HEK293 (cell line): Measurements from ENCODE around the gene DDX24.

Experiments
- CTCF ChIA-PET: fragments of 350-600 bp; formaldehyde crosslinking; extraction: SDS; loops from one replicate; lab custom pipeline; 2021; ENCODE audit warnings: antibody characterized with exemption; lab: Yijun Ruan, JAX
- POLR2A ChIA-PET: fragments of 300-600 bp; formaldehyde crosslinking; extraction: SDS; loops from one replicate; lab custom pipeline; 2020; ENCODE audit warnings: antibody characterized with exemption, inconsistent platforms; lab: Yijun Ruan, JAX
- H3K27ac ChIP-seq: fragments of 200-500 bp; sonication (Bioruptor generic); 2 replicates; pipeline ENCODE4 v1.5.1; 2014; ENCODE audit warnings: low read depth, low read length, control low read depth, inconsistent platforms; ENCODE audit errors: extremely low read depth
- H3K36me3 ChIP-seq, 2 experiments: fragments of 200-500 bp in 1 of 2; sonication (Bioruptor generic) in 1 of 2; 1 replicate in 1 of 2; 2 replicates in 1 of 2; pipeline ENCODE4 v1.5.1; 2014 to 2017; ENCODE audit warnings: inconsistent platforms in 2 of 2, low read length in 2 of 2; ENCODE audit not compliant: control insufficient read depth in 2 of 2, insufficient read depth in 1 of 2
- H3K4me1 ChIP-seq: fragments of 200-500 bp; sonication (Bioruptor generic); 2 replicates; pipeline ENCODE4 v1.5.1; 2014; ENCODE audit warnings: mild to moderate bottlenecking, low read length, inconsistent platforms; ENCODE audit not compliant: control insufficient read depth, insufficient read depth
- H3K4me3 ChIP-seq: 2 replicates; pipeline ENCODE4 v1.5.1; 2011; ENCODE audit warnings: low read depth, mild to moderate bottlenecking, control low read depth, low read length, moderate library complexity
- H3K9me3 ChIP-seq: fragments of 200-500 bp; sonication (Bioruptor generic); 2 replicates; pipeline ENCODE4 v1.5.1; 2014; ENCODE audit warnings: low read depth, low read length, inconsistent platforms; ENCODE audit not compliant: control insufficient read depth, insufficient read depth
- EGR2 ChIP-seq: fragments of 450-650 bp; formaldehyde crosslinking; IDR thresholded peaks from 2 replicates; pipeline ENCODE4 v1.5.1; 2016; ENCODE audit warnings: low read depth, missing biosample characterization, missing genetic modification characterization
- GLI4 ChIP-seq: fragments of 450-650 bp; formaldehyde crosslinking; IDR thresholded peaks from 2 replicates; pipeline ENCODE4 v1.5.1; 2016; ENCODE audit warnings: missing biosample characterization, missing genetic modification characterization
- GLIS2 ChIP-seq: fragments of 450-650 bp; formaldehyde crosslinking; IDR thresholded peaks from 2 replicates; pipeline ENCODE4 v1.5.1; 2016; ENCODE audit warnings: missing biosample characterization, missing genetic modification characterization
- KLF16 ChIP-seq: fragments of 450-650 bp; formaldehyde crosslinking; IDR thresholded peaks from 2 replicates; pipeline ENCODE4 v1.5.1; 2017; ENCODE audit warnings: missing biosample characterization, missing genetic modification characterization
- KLF8 ChIP-seq: fragments of 450-650 bp; formaldehyde crosslinking; IDR thresholded peaks from 2 replicates; pipeline ENCODE4 v1.5.1; 2016; ENCODE audit warnings: missing biosample characterization, missing genetic modification characterization
- OVOL3 ChIP-seq: fragments of 450-650 bp; formaldehyde crosslinking; IDR thresholded peaks from 2 replicates; pipeline ENCODE4 v1.5.1; 2016; ENCODE audit warnings: missing biosample characterization, missing genetic modification characterization
- PATZ1 ChIP-seq: fragments of 450-650 bp; formaldehyde crosslinking; IDR thresholded peaks from 2 replicates; pipeline ENCODE4 v1.5.1; 2016; ENCODE audit warnings: missing biosample characterization, missing genetic modification characterization
- SALL2 ChIP-seq: fragments of 450-650 bp; formaldehyde crosslinking; IDR thresholded peaks from 2 replicates; pipeline ENCODE4 v1.5.0; 2017; ENCODE audit warnings: missing biosample characterization, mild to moderate bottlenecking, missing genetic modification characterization, borderline replicate concordance
- SETDB1 ChIP-seq: IDR thresholded peaks from one replicate; pipeline ENCODE4 v1.6.1; 2017; ENCODE audit warnings: mild to moderate bottlenecking, low read length, moderate library complexity, mixed read lengths; ENCODE audit not compliant: insufficient read length
- ZBTB8A ChIP-seq: fragments of 450-650 bp; formaldehyde crosslinking; IDR thresholded peaks from 2 replicates; pipeline ENCODE4 v1.5.1; 2016; ENCODE audit warnings: missing biosample characterization, missing genetic modification characterization
- ZNF114 ChIP-seq: fragments of 450-650 bp; formaldehyde crosslinking; IDR thresholded peaks from 2 replicates; pipeline ENCODE4 v1.5.0; 2017; ENCODE audit warnings: missing biosample characterization, missing genetic modification characterization
- ZNF223 ChIP-seq: fragments of 450-650 bp; formaldehyde crosslinking; IDR thresholded peaks from 2 replicates; pipeline ENCODE4 v1.5.1; 2016; ENCODE audit warnings: missing biosample characterization, missing genetic modification characterization
- ZNF239 ChIP-seq: fragments of 450-650 bp; formaldehyde crosslinking; IDR thresholded peaks from 2 replicates; pipeline ENCODE4 v1.5.1; 2016; ENCODE audit warnings: missing biosample characterization, missing genetic modification characterization
- ZNF354C ChIP-seq: fragments of 450-650 bp; formaldehyde crosslinking; IDR thresholded peaks from 2 replicates; pipeline ENCODE4 v1.5.1; 2016; ENCODE audit warnings: missing biosample characterization, missing genetic modification characterization, low read depth, borderline replicate concordance
- ZNF501 ChIP-seq: fragments of 450-650 bp; formaldehyde crosslinking; IDR thresholded peaks from 2 replicates; pipeline ENCODE4 v1.5.1; 2016; ENCODE audit warnings: missing biosample characterization, missing genetic modification characterization
- ZNF513 ChIP-seq: fragments of 450-650 bp; IDR thresholded peaks from 2 replicates; pipeline ENCODE4 v1.5.1; 2018; ENCODE audit warnings: missing biosample characterization, missing genetic modification characterization
- ZNF514 ChIP-seq: fragments of 450-650 bp; formaldehyde crosslinking; IDR thresholded peaks from 2 replicates; pipeline ENCODE4 v1.5.1; 2016; ENCODE audit warnings: missing biosample characterization, missing genetic modification characterization
- ZNF530 ChIP-seq: fragments of 450-650 bp; formaldehyde crosslinking; IDR thresholded peaks from 2 replicates; pipeline ENCODE4 v1.5.1; 2016; ENCODE audit warnings: low read depth, missing biosample characterization, missing genetic modification characterization
- ZNF560 ChIP-seq: fragments of 450-650 bp; formaldehyde crosslinking; IDR thresholded peaks from 2 replicates; pipeline ENCODE4 v1.5.1; 2017; ENCODE audit warnings: missing biosample characterization, missing genetic modification characterization, borderline replicate concordance
- ZNF571 ChIP-seq: fragments of 450-650 bp; formaldehyde crosslinking; IDR thresholded peaks from 2 replicates; pipeline ENCODE4 v1.5.0; 2017; ENCODE audit warnings: missing biosample characterization, missing genetic modification characterization
- ZNF610 ChIP-seq: fragments of 450-650 bp; formaldehyde crosslinking; IDR thresholded peaks from 2 replicates; pipeline ENCODE4 v1.5.1; 2016; ENCODE audit warnings: missing biosample characterization, missing genetic modification characterization, borderline replicate concordance
- ZNF629 ChIP-seq: fragments of 450-650 bp; formaldehyde crosslinking; IDR thresholded peaks from 2 replicates; pipeline ENCODE4 v1.5.1; 2017; ENCODE audit warnings: missing biosample characterization, missing genetic modification characterization
- ZNF660 ChIP-seq: fragments of 450-650 bp; IDR thresholded peaks from 2 replicates; pipeline ENCODE4 v1.5.1; 2018; ENCODE audit warnings: missing biosample characterization, mild to moderate bottlenecking, missing genetic modification characterization
- ZNF664 ChIP-seq: fragments of 450-650 bp; formaldehyde crosslinking; IDR thresholded peaks from 2 replicates; pipeline ENCODE4 v1.5.1; 2016; ENCODE audit warnings: missing biosample characterization, missing genetic modification characterization
- ZNF670 ChIP-seq: fragments of 450-650 bp; formaldehyde crosslinking; IDR thresholded peaks from 2 replicates; pipeline ENCODE4 v1.5.1; 2016; ENCODE audit warnings: missing biosample characterization, missing genetic modification characterization, low read depth
- ZNF707 ChIP-seq: fragments of 450-650 bp; formaldehyde crosslinking; IDR thresholded peaks from 2 replicates; pipeline ENCODE4 v1.5.1; 2016; ENCODE audit warnings: missing biosample characterization, missing genetic modification characterization
- ZNF792 ChIP-seq: fragments of 450-650 bp; formaldehyde crosslinking; IDR thresholded peaks from 2 replicates; pipeline ENCODE4 v1.5.1; 2016; ENCODE audit warnings: missing biosample characterization, missing genetic modification characterization
- ZNF830 ChIP-seq: fragments of 450-650 bp; IDR thresholded peaks from 2 replicates; pipeline ENCODE4 v1.5.0; 2018; ENCODE audit warnings: missing biosample characterization, missing genetic modification characterization, low read depth, mild to moderate bottlenecking, moderate library complexity
- ZSCAN23 ChIP-seq: fragments of 450-650 bp; formaldehyde crosslinking; IDR thresholded peaks from 2 replicates; pipeline ENCODE4 v1.5.1; 2016; ENCODE audit warnings: missing biosample characterization, missing genetic modification characterization
- TF ChIP-seq, protein P1 (sequence below): fragments of 450-650 bp; formaldehyde crosslinking; IDR thresholded peaks from 2 replicates; pipeline ENCODE4 v1.5.1; 2016; ENCODE audit warnings: missing biosample characterization, missing genetic modification characterization
- TF ChIP-seq, protein P2 (sequence below): fragments of 450-650 bp; formaldehyde crosslinking; IDR thresholded peaks from 2 replicates; pipeline ENCODE4 v1.5.1; 2016; ENCODE audit warnings: missing biosample characterization, missing genetic modification characterization

The DDX24 gene

DNA sequence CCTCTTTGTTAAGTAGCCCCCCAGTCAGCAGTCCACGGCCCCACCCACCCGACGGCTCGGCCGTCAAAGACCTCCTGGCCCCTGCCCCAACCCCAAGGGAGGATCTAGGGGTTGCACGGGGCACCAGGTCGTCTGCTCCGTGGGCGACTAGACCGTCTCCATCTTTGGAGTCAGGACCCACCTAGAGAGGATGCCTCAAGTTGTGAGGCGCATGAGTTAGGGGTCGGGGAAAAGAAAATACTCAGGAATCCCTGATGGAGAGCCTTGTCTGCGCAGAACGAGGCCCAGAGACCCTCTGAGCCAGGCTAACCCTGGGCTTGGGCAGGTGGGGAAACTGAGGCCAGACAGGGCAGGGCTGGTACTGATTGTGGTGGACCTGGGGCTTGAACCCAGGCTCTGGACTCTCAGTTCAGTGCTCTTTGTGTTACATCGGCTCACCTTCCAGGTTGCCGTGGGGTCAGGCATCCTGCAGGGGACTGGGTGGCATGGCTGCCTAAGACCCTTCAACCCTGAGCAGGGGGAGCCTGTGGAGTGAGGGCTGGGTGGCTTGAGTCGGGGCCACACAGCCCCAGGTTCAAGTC, 54.0 kb downstream of the DDX24 start (continued):
- TF ChIP-seq ZNF560 (no peak), ZNF792 (tag by site-specific recombination) (no peak), OVOL3 (tag by site-specific recombination) (no peak)

- Histone ChIP-seq H3K4me1 (no peaks in the 10 kb centered on the region), H3K4me3 (peak within 1 kb of the TSS; percentile 63), H3K27ac (no peak within 1 kb of the TSS), H3K9me3 (no peaks in the 10 kb centered on the region), H3K36me3 (no peaks in the 10 kb centered on the region)
- POLR2A ChIA-PET, result interaction anchor here (0.7 kb wide), 1 partner anchor 69 kb away, joined by 3 read pairs; no protein-coding TSS in a partner anchor
- CTCF ChIA-PET, result interaction anchor here (0.9 to 3.1 kb wide), 4 partner anchors 10 to 86 kb away, joined by 3 to 25 read pairs (median 4); no protein-coding TSS in a partner anchor
- TF ChIP-seq ZNF354C (tag by site-specific recombination), result no peak
- peak; percentile 73 for TF ChIP-seq GLIS2 (tag by site-specific recombination)
- TF ChIP-seq EGR2 (tag by site-specific recombination), result peak; percentile 84
- TF ChIP-seq, protein P1, sequence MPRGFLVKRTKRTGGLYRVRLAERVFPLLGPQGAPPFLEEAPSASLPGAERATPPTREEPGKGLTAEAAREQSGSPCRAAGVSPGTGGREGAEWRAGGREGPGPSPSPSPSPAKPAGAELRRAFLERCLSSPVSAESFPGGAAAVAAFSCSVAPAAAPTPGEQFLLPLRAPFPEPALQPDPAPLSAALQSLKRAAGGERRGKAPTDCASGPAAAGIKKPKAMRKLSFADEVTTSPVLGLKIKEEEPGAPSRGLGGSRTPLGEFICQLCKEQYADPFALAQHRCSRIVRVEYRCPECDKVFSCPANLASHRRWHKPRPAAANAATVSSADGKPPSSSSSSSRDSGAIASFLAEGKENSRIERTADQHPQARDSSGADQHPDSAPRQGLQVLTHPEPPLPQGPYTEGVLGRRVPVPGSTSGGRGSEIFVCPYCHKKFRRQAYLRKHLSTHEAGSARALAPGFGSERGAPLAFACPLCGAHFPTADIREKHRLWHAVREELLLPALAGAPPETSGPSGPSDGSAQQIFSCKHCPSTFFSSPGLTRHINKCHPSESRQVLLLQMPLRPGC (tag by site-specific recombination), result peak; percentile 66
- TF ChIP-seq ZNF514, result no peak
- peak; percentile 75 for TF ChIP-seq ZBTB8A (tag by site-specific recombination)
- no peak for TF ChIP-seq ZNF513 (tag by site-specific recombination)
- TF ChIP-seq ZNF223, result no peak
- TF ChIP-seq ZNF571 (tag by site-specific recombination), result no peak
- TF ChIP-seq ZNF610, result peak; percentile 82; the same call in 1 of the 2 replicates
- TF ChIP-seq ZNF707, result no peak
- TF ChIP-seq, protein P2, sequence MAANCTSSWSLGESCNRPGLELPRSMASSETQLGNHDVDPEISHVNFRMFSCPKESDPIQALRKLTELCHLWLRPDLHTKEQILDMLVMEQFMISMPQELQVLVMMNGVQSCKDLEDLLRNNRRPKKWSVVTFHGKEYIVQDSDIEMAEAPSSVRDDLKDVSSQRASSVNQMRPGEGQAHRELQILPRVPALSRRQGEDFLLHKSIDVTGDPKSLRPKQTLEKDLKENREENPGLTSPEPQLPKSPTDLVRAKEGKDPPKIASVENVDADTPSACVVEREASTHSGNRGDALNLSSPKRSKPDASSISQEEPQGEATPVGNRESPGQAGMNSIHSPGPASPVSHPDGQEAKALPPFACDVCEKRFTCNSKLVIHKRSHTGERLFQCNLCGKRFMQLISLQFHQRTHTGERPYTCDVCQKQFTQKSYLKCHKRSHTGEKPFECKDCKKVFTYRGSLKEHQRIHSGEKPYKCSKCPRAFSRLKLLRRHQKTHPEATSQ, result no peak
- TF ChIP-seq ZNF530 (tag by site-specific recombination), result no peak
- TF ChIP-seq ZNF560, result no peak
- no peak for TF ChIP-seq ZNF670 (tag by site-specific recombination)
- TF ChIP-seq SALL2 (tag by site-specific recombination), result no peak
- TF ChIP-seq ZNF501 (tag by site-specific recombination), result peak; percentile 89
- TF ChIP-seq SETDB1, result no peak
- peak; percentile 99 for TF ChIP-seq KLF16
- TF ChIP-seq KLF8 (tag by site-specific recombination), result peak; percentile 94
- TF ChIP-seq ZNF629 (tag by site-specific recombination), result peak; percentile 83
- TF ChIP-seq ZNF830 (tag by site-specific recombination), result no peak
- 0 out of 2 replicates have a peak, but pooled peaks have one; percentile 38 for TF ChIP-seq ZNF660 (tag by site-specific recombination)
- no peak for TF ChIP-seq ZNF664 (tag by site-specific recombination)
- TF ChIP-seq PATZ1, result peak; percentile 93
- no peak for TF ChIP-seq ZNF114 (tag by site-specific recombination)
- TF ChIP-seq GLI4 (tag by site-specific recombination), result 0 out of 2 replicates have a peak, but pooled peaks have one; percentile 57
- TF ChIP-seq ZNF239 (tag by site-specific recombination), result no peak
- TF ChIP-seq ZSCAN23 (tag by site-specific recombination), result peak; percentile 86; the same call in 1 of the 2 replicates
Measured at GRCh38 chr14:94026173-94026888, 54.7 kb downstream of the DDX24 start, which contains the start of gene OTUB2. Gene OTUB2, plus strand, starts transcription at chr14:94026340. Its CDS starts 198 bp downstream, at chr14:94026538.
